Cardiac fibroblast (primary cell): ENCODE data around the gene CARD6.
A peak's percentile ranks its signal among the peaks of the same experiment; 100 is the strongest.

Experiments
- DNase-seq, 2 donors: peaks; one replicate each; pipeline versions ENCODE4 v3.0.0 to v3.0.0-alpha.2; 2010; ENCODE audit warnings: low read depth in 2 of 2
- H3K4me3 ChIP-seq, 2 donors: replicated peaks in 1 of 2; 1 replicate in 1 of 2; 2 replicates in 1 of 2; pipeline ENCODE4 v1.5.1; 2011; ENCODE audit warnings: low read depth in 2 of 2, low read length in 2 of 2, mild to moderate bottlenecking in 2 of 2, moderate library complexity in 1 of 2
- CTCF ChIP-seq: IDR thresholded peaks from one replicate; pipeline ENCODE4 v1.5.1; 2011; ENCODE audit warnings: low read depth, mild to moderate bottlenecking, low read length, inconsistent platforms

The CARD6 gene

GRCh38 chr5:40831346-40832210, 9.6 kb upstream of the CARD6 start:
- H3K4me3 ChIP-seq = no peak overlapping the region
- TF ChIP-seq CTCF = no peak
- no peak for DNase-seq

GRCh38 chr5:40832345-40832744, 8.8 kb upstream of the CARD6 start:
- TF ChIP-seq CTCF = no peak
- peak in 1 of 2 donors; percentile 44 for DNase-seq
- H3K4me3 ChIP-seq = no peak overlapping the region

- no peak for TF ChIP-seq CTCF
- peak overlapping the region; percentile 64 to 68 for H3K4me3 ChIP-seq
- no peak for DNase-seq
Measured at GRCh38 chr5:40833712-40834229, 7.4 kb upstream of the CARD6 start.

GRCh38 chr5:40834391-40834848, 6.7 kb upstream of the CARD6 start:
- DNase-seq = peak; percentile 42 to 47
- H3K4me3 ChIP-seq = peak overlapping the region; percentile 64 to 68
- no peak for TF ChIP-seq CTCF

- peak within 1 kb of the TSS; percentile 64 to 68 for H3K4me3 ChIP-seq
- no peak for TF ChIP-seq CTCF
- peak; percentile 98 for DNase-seq
Measured at GRCh38 chr5:40834849-40835787, 6.0 kb upstream of the CARD6 start, which contains the start of gene RPL37. RPL37 (minus strand) TSS chr5:40835222; CDS start chr5:40835185, 37 bp downstream.

GRCh38 chr5:40838086-40838485, 3.1 kb upstream of the CARD6 start:
- TF ChIP-seq CTCF = no peak
- no peak for DNase-seq
- no peak overlapping the region for H3K4me3 ChIP-seq
